Hepatocyte (in vitro differentiated cells): ENCODE measurements around the gene TMEM151A.

Experiments
- CTCF ChIP-seq: fragments of 200-600 bp; sonication (generic); IDR thresholded peaks from 2 replicates; pipeline ENCODE4 v1.5.1; 2016; ENCODE audit warnings: antibody characterized with exemption, mild to moderate bottlenecking; ENCODE audit not compliant: poor library complexity
- EZH2 ChIP-seq: fragments of 200-600 bp; sonication (generic); IDR thresholded peaks from 2 replicates; pipeline ENCODE4 v1.6.1; 2016; ENCODE audit warnings: antibody characterized with exemption, mild to moderate bottlenecking, borderline replicate concordance
- EZH2phosphoT487 ChIP-seq: fragments of 200-600 bp; sonication (generic); IDR thresholded peaks from one replicate; pipeline ENCODE4 v1.6.1; 2018; ENCODE audit warnings: antibody characterized with exemption, mild to moderate bottlenecking, low read depth, moderate library complexity; ENCODE audit not compliant: unreplicated experiment, severe bottlenecking

DNA sequence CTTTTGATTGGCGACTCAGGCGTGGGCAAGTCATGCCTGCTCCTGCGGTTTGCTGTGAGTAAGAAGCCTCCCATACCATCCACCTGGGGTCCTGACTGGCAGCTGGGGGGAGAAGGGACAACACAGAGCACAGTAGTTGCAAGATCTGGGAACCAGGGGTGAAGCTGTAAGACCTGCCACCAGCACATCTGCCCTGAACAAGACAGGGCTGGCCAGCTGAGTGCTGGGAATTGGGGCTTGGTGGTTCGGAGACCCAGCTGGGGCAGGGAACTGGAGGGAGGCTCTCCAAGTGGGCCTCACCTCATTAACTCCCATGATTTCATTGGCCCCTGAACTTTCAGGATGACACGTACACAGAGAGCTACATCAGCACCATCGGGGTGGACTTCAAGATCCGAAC lies 19.9 kb upstream of the TMEM151A start:
- TF ChIP-seq CTCF = no peak
- TF ChIP-seq EZH2phosphoT487 = no peak
- TF ChIP-seq EZH2 = no peak
